ENCODE measurements around the gene TDRD9. TPM values are rescaled to one million over a fixed set of nuclear protein-coding genes. Genes with fewer than 3 reads are reported as not detected.

The TDRD9 gene
- total RNA-seq, 1 experiment from 2014 or later: 0.07 TPM

GRCh38 chr14:103984196-103984595 is 55.9 kb downstream of the TDRD9 start:
- Histone ChIP-seq H4K20me1 (ENCODE audit: low read length) (no peaks in the 10 kb centered on the region), H3K9me3 (ENCODE audit: low read length) (no peaks in the 10 kb centered on the region), H3K27me3 (ENCODE audit: low read length) (no peaks in the 10 kb centered on the region), H3K79me2 (ENCODE audit: low read length) (no peaks in the 10 kb centered on the region), H3K4me1 (ENCODE audit: insufficient read depth, low read length) (no peaks in the 10 kb centered on the region), H2AFZ (ENCODE audit: low read length) (no peak overlapping the region), H3K9ac (ENCODE audit: low read length) (no peak overlapping the region), H3K36me3 (ENCODE audit: low read depth, low read length) (no peaks in the 10 kb centered on the region), H3K4me2 (ENCODE audit: low read length) (no peak overlapping the region), H3K27ac (ENCODE audit: low read length) (no peak overlapping the region), H3K4me3 (ENCODE audit: low read length) (no peak overlapping the region), H3K9me2 (replicated peaks; ENCODE audit: low read length) (no peaks in the 10 kb centered on the region), H3F3A (ENCODE audit: low read length, unreplicated experiment) (no peaks in the 10 kb centered on the region)
- intact Hi-C loops (cut with micrococcal nuclease): loop anchor here (5.0 kb wide), 1 partner anchor 52 kb away; no protein-coding TSS in a partner anchor
- ChIA-PET POLR2A (ENCODE audit: unreplicated experiment) (no interaction called here), CTCF (no interaction called here)
- TF ChIP-seq EZH2phosphoT487 (IDR thresholded peaks at IDR 0.05; ENCODE audit: borderline replicate concordance, low read length) (no peak), CTCF (conservative IDR thresholded peaks at IDR 0.05; ENCODE audit: low read depth, low read length) (no peak), EZH2 (IDR thresholded peaks at IDR 0.05; ENCODE audit: low read length, unreplicated experiment) (no peak)
- BruUV-seq (replicated peaks): no TSS peak
- DNase-seq (no peak), ATAC-seq (no peak)

- ChIA-PET CTCF (no interaction called here), POLR2A (ENCODE audit: unreplicated experiment) (no interaction called here)
- intact Hi-C loops (cut with micrococcal nuclease): no loop called here
- ATAC-seq (no peak), DNase-seq (no peak)
- no peaks in the 10 kb centered on the region for H3K36me3 ChIP-seq (ENCODE audit: low read depth, low read length)
- H3K79me2 ChIP-seq (ENCODE audit: low read length): no peaks in the 10 kb centered on the region
- no peak overlapping the region for H3K9ac ChIP-seq (ENCODE audit: low read length)
- no peak overlapping the region for H2AFZ ChIP-seq (ENCODE audit: low read length)
- no peaks in the 10 kb centered on the region for H4K20me1 ChIP-seq (ENCODE audit: low read length)
- no peak overlapping the region for H3K27ac ChIP-seq (ENCODE audit: low read length)
- H3K27me3 ChIP-seq (ENCODE audit: low read length): no peaks in the 10 kb centered on the region
- H3F3A ChIP-seq (ENCODE audit: low read length, unreplicated experiment): no peaks in the 10 kb centered on the region
- no peak overlapping the region for H3K4me2 ChIP-seq (ENCODE audit: low read length)
- H3K4me3 ChIP-seq (ENCODE audit: low read length): no peak overlapping the region
- H3K9me2 ChIP-seq (replicated peaks; ENCODE audit: low read length): no peaks in the 10 kb centered on the region
- no peaks in the 10 kb centered on the region; the same call in 1 of the 2 replicates for H3K9me3 ChIP-seq (ENCODE audit: low read length)
- TF ChIP-seq EZH2phosphoT487 (IDR thresholded peaks at IDR 0.05; ENCODE audit: borderline replicate concordance, low read length) (no peak), EZH2 (IDR thresholded peaks at IDR 0.05; ENCODE audit: low read length, unreplicated experiment) (no peak), CTCF (conservative IDR thresholded peaks at IDR 0.05; ENCODE audit: low read depth, low read length) (no peak)
- peaks cover 11% of the 10 kb centered on the region for H3K4me1 ChIP-seq (ENCODE audit: insufficient read depth, low read length)
- no TSS peak for BruUV-seq (replicated peaks)
Observed at GRCh38 chr14:103989034-103989433, 60.8 kb downstream of the TDRD9 start.

- ATAC-seq (no peak), DNase-seq (no peak)
- intact Hi-C loops (cut with micrococcal nuclease): no loop called here
- CTCF ChIA-PET: no interaction called here
- H3K4me1 ChIP-seq (ENCODE audit: insufficient read depth, low read length): peaks cover 18% of the 10 kb centered on the region
- H3K9ac ChIP-seq (ENCODE audit: low read length): no peak overlapping the region
- no peaks in the 10 kb centered on the region for H3K9me2 ChIP-seq (replicated peaks; ENCODE audit: low read length)
- H3K9me3 ChIP-seq (ENCODE audit: low read length): no peaks in the 10 kb centered on the region; the same call in 1 of the 2 replicates
- H3K36me3 ChIP-seq (ENCODE audit: low read depth, low read length): no peaks in the 10 kb centered on the region
- no peaks in the 10 kb centered on the region for H3K79me2 ChIP-seq (ENCODE audit: low read length)
- H3F3A ChIP-seq (ENCODE audit: low read length, unreplicated experiment): no peaks in the 10 kb centered on the region
- no peak overlapping the region for H2AFZ ChIP-seq (ENCODE audit: low read length)
- no peak overlapping the region for H3K27ac ChIP-seq (ENCODE audit: low read length)
- POLR2A ChIA-PET (ENCODE audit: unreplicated experiment): no interaction called here
- no peak overlapping the region for H3K4me3 ChIP-seq (ENCODE audit: low read length)
- H4K20me1 ChIP-seq (ENCODE audit: low read length): no peaks in the 10 kb centered on the region
- TF ChIP-seq CTCF (conservative IDR thresholded peaks at IDR 0.05; ENCODE audit: low read depth, low read length) (no peak), EZH2 (IDR thresholded peaks at IDR 0.05; ENCODE audit: low read length, unreplicated experiment) (no peak), EZH2phosphoT487 (IDR thresholded peaks at IDR 0.05; ENCODE audit: borderline replicate concordance, low read length) (no peak)
- BruUV-seq (replicated peaks): no TSS peak
- H3K27me3 ChIP-seq (ENCODE audit: low read length): no peaks in the 10 kb centered on the region
- H3K4me2 ChIP-seq (ENCODE audit: low read length): no peak overlapping the region
Observed at GRCh38 chr14:103989964-103990363, 61.7 kb downstream of the TDRD9 start.
